Stimulated activated CD4-positive, alpha-beta T cell treated with anti-CD3 and anti-CD28 coated beads, Interleukin-2, amount 100 ng/mL, for 48 hours (primary cell): ENCODE measurements around the gene KDM5A.
"Not testable (repeated sequence)": the region's sequence is repeated elsewhere in the genome, so short reads cannot be mapped to it uniquely, and the experiment has no call there.

ENCODE experiments used
- DNase-seq, 2 donors: peaks; one replicate each; pipeline ENCODE4 v3.0.0-alpha.2; 2020

KDM5A gene

DNA sequence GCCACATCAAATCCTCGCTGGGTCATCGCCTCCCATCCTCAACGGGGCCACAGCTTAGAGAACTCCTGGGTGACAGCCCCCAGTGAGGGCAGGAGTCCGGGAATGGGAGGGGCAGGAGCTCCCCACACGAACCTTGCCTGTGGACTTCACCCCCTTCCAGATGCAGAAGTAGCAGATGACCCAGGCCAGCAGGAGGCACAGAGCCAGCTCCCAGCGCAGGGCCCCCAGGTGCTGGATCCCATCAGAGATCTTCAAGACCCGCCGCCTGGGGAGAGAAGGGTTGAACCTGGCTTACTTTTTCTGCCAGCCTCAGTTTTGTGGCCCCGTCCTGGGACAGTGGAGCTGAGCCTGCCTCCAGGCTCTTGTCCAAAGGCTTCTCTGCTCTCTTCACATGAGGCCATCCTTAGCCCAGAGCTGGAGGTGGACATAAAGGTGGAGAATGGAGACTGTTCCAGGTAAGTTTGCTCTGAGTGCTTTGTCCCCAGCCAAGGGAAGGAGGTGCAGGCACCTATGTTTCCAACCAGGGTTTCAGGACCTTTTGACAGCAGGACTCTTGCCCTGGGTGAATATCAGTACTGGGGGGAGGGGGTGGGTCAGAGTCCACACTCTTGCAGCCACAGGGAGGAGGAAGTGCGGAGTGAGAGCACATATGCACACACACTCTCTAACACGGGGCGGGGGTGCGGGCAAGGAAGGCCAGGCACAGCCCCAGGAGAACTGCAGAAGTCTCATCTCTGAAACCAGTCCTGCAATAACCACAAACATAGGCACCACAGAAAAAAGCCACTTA lies 151.9 kb downstream of the KDM5A start:
- no peak for DNase-seq

DNA sequence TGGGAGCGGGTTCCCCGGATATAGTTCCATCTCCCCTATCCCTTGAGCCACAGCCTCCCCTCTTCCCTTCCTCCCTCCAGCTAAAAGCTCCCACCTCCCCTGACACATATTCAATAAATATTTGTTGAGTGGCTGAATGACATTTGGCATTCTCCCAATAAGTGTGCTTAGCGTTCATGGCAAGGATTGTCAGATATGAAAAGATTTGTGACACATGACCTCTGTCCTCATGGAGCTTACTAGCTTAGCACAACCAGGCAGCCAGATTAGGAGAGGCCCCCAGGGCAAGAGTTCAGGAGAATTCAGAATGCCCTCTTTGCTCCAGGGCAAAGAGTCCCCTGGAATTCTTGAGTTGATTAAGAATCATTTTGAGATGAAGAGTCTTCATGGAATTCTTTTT lies 152.7 kb downstream of the KDM5A start:
- no peak for DNase-seq

DNA sequence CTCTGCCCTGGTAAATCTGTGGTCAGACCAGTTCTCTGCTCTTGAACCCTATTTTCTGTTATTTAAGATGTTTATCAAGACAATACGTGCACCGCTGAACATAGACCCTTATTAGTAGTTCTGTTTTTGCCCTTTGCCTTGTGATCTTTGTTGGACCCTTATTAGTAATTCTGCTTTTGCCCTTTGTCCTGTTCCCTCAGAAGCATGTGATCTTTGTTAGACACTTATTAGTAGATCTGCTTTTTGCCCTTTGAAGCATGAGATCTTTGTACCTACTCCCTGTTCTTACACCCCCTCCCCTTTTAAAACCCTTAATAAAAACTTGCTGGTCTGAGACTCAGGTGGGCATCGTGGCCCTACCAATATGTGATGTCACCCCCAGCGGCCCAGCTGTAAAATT lies 153.2 kb downstream of the KDM5A start:
- not testable (repeated sequence) for DNase-seq

DNA sequence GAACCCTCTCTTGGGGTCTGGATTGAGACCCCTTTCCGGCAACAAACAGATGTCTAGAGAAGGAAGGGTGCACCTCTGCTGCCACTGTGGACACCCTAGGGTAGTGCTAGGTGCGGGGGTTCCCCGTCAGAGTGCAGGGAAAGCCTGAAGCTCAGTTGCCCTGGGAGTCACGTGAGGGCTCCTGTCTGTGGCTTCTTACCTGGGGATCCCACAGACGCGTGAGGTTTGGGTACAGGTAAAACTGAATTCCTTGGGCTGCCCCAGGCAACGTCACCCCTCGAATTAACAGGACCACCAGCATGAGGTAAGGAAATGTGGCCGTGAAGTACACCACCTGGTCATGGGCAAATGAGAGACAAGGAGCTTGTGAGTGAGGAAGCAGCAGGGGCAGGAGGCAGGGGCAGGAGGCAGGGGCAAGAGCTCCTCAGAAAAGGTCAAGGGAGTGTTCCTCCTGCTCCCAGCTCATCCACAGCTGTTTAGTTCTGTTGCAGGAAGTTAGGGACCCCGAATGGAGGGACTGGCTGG lies 154.2 kb downstream of the KDM5A start:
- DNase-seq = no peak

DNA sequence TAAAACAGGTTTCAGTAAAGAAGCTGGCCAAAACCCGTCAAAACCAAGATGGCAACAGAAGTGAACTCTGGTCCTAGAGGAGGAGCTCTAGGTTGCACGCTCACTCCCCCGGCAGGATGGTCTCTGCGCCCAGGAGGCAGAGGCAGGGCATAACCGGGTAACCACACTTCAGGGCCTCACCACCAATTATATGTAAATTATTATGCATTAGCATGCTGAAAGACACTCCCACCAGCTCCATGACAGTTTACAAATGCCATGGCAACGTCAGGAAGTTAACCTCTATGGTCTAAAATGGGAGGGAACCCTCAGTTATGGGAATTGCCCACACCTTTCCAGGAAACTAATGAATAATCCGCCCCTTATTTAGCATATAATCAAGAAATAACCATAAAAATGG lies 155.1 kb downstream of the KDM5A start:
- DNase-seq = no peak

DNA sequence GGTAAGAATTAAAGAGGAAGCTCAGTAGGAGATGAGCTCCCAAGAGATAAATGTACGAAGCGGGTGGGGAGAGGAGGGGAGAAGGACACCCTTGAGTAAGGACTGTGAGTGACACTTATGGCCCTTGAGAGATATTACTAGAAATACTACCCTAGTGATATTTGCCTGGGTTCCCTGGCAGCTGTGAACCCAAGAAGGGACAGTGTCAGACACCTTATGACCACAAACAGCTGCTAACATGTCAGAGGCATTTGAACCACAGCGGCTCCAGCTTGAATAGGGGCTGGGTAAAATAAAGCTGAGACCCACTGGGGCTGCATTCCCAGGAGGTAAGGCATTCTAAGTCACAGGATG lies 155.5 kb downstream of the KDM5A start:
- DNase-seq = no peak

DNA sequence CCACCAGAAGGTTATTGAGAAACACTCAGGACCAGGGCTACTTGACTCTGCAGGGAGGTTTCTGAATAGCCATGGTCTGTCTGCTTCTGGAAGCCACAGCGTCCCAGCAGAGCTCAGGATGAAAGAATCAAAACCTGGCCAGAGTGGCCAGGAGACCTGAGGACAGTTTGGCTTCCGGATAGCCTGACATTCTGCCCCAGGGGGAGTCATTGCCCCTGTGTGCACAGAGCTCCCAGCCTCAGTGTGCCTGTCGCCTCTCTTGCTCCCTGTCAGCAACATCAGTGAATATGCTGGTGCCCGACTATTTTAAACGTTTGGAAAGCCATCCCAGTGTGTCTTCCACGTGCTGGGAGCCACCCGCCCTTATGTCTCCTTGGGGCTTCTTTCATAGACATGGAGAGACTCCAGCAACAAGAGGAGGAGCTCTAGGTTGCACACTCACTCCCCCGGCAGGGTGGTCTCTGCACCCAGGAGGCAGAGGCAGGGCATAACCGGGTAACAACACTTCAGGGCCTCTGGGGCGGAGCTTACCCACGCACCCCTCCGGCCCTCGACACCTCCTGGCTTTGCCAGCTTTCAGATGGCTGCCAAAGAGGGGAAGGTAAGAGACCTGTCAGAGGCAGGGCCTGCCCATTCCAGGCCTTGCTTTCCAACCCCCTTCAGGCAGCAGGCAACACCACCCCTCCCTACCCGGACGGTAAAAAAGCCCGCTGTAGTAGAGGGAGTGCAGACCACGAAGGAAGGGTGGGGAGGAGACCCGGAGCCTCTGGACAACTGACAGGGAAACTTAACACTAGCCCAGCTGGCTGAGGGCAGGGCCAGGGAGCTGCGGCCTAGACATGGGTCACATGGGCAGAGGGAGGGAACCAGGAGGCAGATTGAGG lies 156.1 kb downstream of the KDM5A start:
- DNase-seq = no peak

DNA sequence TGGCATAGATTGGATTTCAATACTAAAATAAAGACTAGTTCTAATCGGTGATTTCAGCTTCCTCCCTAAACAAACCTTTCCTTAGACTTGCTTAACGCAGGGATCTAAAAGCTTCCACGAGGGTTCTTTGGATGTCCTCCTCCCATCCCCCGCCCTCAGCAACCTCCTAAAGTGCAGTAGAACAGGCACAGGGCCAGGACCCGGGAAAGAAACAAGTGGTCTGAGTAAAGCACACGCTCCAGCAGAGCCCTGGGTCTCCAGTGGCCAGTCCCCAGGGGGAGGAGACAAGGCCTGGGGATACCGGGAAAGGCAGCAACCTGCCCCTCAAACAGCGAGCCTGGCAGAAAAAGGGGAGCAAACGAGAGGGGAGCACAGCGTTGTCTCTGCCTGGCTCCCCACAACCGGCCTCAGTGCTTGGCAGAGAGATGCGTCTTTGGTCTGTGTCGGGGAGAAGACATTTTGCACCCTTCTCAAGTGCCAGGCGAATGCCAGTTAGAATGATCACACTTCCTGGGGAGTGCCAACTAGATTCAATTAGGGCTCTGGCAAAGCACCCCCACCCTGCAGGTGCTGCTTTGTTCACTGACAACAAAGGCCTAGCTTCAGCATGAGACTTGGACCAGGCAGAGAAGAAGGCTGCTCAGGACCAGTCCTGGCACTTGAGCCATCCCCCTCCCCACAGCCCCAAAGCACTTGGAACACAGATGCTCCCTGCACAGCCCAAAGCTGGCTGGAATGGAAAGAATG lies 158.0 kb downstream of the KDM5A start:
- no peak for DNase-seq
